Activated B cell treated with CpG ODN at 0.5 μM for 24 hours (primary cell): ENCODE data around the gene JMJD7. TPM values are rescaled to one million over a fixed set of nuclear protein-coding genes. Genes with fewer than 3 reads are reported as not detected.

Experiments
- ATAC-seq: fragments of 200-7000 bp; cut with Tn5 transposase; one replicate; pipeline ENCODE4 v1.10.0; 2021; ENCODE audit warnings: low read depth, mild to moderate bottlenecking, moderate library complexity
- CTCF ChIA-PET: fragments of 350-600 bp; sonication (Branson Sonifier 250); formaldehyde crosslinking; loops from one replicate; lab custom pipeline; 2021; ENCODE audit warnings: antibody characterized with exemption; lab: Charles Lee
- POLR2A ChIA-PET: fragments of 350-600 bp; sonication (Branson Sonifier 250); formaldehyde crosslinking; loops from one replicate; lab custom pipeline; 2021; ENCODE audit warnings: antibody characterized with exemption; lab: Charles Lee
- DNase-seq: peaks from one replicate; pipeline ENCODE4 v3.0.0; 2022
- H3K27ac Mint-ChIP-seq: one replicate; pipeline ENCODE4 v1.8.0; 2020; ENCODE audit warnings: mixed read lengths
- H3K27me3 Mint-ChIP-seq: one replicate; pipeline ENCODE4 v1.8.0; 2021; ENCODE audit warnings: mixed read lengths
- H3K36me3 Mint-ChIP-seq: one replicate; pipeline ENCODE4 v1.8.0; 2021; ENCODE audit warnings: low read depth, mixed read lengths
- H3K4me1 Mint-ChIP-seq: one replicate; pipeline ENCODE4 v1.8.0; 2021; ENCODE audit warnings: mixed read lengths
- H3K4me3 Mint-ChIP-seq: one replicate; pipeline ENCODE4 v1.8.0; 2020; ENCODE audit warnings: mild to moderate bottlenecking, mixed read lengths
- H3K9me3 Mint-ChIP-seq: one replicate; pipeline ENCODE4 v1.8.0; 2020; ENCODE audit warnings: mixed read lengths
- intact Hi-C: fragments of 100-400 bp; cut with micrococcal nuclease; formaldehyde crosslinking; loops from one replicate; pipeline ENCODE4 v1.15.1; 2024
- total RNA-seq: library from RNA; stranded (reverse); gene quantifications from 2 replicates; pipeline ENCODE4 v1.2.3, GENCODE V29; 2022
- TF ChIP-seq, protein P1 (sequence below): fragments of 200-600 bp; IDR thresholded peaks from one replicate; pipeline ENCODE4 v1.8.0; 2022; ENCODE audit warnings: antibody characterized with exemption, mild to moderate bottlenecking

JMJD7 gene
- total RNA-seq, 1 donor from 2014 or later, result 16.5 TPM

DNA sequence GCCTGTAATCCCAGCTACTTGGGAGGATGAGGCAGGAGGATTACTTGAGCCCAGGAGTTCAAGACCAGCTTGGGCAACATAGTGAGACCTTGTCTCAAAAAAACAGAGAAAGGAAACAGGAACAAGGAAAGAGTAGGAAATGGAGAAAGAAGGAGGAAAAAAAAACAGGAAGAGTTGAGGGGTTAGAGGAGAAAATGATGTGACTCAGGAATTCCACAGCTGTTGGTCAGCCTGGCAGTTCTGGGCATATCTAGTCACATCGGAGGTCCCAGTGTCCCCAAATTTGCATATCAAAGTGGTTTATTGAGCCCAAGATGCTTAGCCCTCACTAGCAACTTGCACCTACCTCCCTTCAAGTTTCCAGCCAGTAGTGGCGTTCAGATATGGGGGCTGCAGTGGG, 18.8 kb upstream of the JMJD7 start:
- Mint-ChIP-seq H3K36me3 (peaks cover 17% of the 10 kb centered on the region), H3K27me3 (no peaks in the 10 kb centered on the region), H3K9me3 (no peaks in the 10 kb centered on the region), H3K27ac (no peak overlapping the region), H3K4me1 (peaks cover 11% of the 10 kb centered on the region), H3K4me3 (no peak overlapping the region)
- POLR2A ChIA-PET, result interaction anchor here (0.9 to 4.3 kb wide), 2 partner anchors 26 to 35 kb away, joined by 3 to 49 read pairs; partner anchors contain the start of gene MAPKBP1
- DNase-seq, result no peak
- TF ChIP-seq, protein P1, sequence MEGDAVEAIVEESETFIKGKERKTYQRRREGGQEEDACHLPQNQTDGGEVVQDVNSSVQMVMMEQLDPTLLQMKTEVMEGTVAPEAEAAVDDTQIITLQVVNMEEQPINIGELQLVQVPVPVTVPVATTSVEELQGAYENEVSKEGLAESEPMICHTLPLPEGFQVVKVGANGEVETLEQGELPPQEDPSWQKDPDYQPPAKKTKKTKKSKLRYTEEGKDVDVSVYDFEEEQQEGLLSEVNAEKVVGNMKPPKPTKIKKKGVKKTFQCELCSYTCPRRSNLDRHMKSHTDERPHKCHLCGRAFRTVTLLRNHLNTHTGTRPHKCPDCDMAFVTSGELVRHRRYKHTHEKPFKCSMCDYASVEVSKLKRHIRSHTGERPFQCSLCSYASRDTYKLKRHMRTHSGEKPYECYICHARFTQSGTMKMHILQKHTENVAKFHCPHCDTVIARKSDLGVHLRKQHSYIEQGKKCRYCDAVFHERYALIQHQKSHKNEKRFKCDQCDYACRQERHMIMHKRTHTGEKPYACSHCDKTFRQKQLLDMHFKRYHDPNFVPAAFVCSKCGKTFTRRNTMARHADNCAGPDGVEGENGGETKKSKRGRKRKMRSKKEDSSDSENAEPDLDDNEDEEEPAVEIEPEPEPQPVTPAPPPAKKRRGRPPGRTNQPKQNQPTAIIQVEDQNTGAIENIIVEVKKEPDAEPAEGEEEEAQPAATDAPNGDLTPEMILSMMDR, result no peak
- intact Hi-C loops, result no loop called here
- no peak for ATAC-seq
- CTCF ChIA-PET, result interaction anchor here (3.3 to 6.4 kb wide), 4 partner anchors 34 to 205 kb away, joined by 30 to 309 read pairs (median 39); partner anchors contain the start of gene MAPKBP1

DNA sequence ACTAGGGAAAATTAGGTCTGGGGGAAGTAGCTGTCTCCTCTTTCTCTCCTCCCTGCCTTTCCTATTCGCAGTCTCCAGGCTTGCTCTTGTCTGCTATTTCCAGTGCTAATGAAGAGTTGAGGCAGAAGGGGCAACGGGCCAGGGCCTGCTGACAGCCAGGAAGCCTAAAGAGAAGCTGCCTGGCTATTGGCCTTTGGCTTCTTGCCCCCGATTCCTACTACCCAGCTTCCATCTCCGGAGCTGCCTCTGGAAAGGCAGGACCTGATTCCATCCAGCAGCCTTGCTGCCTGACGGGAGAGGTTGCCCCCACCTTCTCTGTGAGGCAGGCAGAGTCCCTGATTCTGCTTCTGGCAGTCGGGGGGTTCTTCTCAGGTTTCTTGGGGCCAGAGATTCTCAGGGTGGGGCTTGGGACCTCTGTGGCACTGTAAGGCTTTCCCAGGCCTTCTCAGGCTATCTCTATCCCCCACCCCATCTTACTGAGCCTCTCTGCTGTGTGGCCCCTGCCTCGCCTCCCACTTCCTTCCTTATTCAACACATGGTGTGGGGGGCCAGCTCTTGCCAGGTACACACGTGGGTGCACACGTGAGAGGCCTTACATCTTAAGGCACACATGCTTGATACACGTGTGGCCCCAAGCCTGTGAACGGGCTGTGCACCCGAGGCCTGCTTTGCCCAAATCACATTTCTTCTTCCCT, 18.2 kb upstream of the JMJD7 start:
- TF ChIP-seq, protein P1, result no peak
- CTCF ChIA-PET, result interaction anchor here (0.6 to 6.4 kb wide), 11 partner anchors 10 to 344 kb away, joined by 3 to 309 read pairs (median 8); partner anchors contain the start of gene MAPKBP1
- ATAC-seq (no peak), DNase-seq (no peak)
- Mint-ChIP-seq H3K27ac (no peak overlapping the region), H3K9me3 (no peaks in the 10 kb centered on the region), H3K4me1 (peaks cover 11% of the 10 kb centered on the region), H3K4me3 (no peak overlapping the region), H3K36me3 (peaks cover 16% of the 10 kb centered on the region), H3K27me3 (no peaks in the 10 kb centered on the region)
- intact Hi-C loops, result loop anchor here (2.0 kb wide), 1 partner anchor 21 kb away; no protein-coding TSS in a partner anchor
- POLR2A ChIA-PET, result interaction anchor here (0.9 to 4.3 kb wide), 2 partner anchors 27 to 36 kb away, joined by 3 to 49 read pairs; partner anchors contain the start of gene MAPKBP1

DNA sequence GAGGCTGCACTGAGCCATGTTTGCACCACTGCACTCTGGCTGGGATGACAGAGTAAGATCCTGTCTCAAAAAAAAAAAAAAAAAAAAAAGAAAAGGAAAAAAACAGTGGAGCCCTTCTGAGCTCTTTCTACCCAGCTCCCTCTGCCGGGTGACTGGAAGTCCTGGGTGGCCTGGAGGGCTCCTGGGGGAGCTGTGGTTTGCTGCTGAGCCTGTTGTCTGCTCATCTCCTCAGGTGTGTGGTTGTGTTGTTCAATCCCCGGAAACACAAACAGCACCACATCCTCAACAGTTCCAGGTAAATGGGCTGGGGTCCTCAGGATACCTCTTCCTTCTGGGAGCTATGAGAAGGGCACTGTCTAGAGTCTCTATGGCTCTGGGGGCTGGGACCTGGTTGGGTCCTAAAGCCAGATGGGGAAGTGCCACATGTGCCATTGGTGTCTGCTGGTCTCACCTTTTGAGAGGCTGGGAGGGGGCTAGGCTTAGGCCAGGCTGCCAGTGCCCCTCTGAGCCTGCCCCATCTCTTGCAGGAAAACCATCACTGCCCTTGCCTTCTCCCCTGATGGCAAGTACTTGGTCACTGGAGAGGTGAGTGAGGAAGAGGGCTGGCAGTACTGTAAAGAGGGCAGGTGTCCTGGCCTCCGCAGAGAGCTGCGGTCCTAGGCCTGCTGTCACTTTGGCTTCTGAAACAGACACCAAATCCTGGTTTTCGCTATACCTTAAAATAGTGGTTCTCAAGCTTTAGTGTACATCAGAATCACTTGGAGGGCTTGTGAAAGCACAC, 17.1 kb upstream of the JMJD7 start:
- H3K9me3 Mint-ChIP-seq, result no peaks in the 10 kb centered on the region
- ChIA-PET POLR2A (interaction anchor here (0.5 to 4.3 kb wide), 4 partner anchors 8 to 271 kb away, joined by 3 to 49 read pairs (median 4); partner anchors contain the start of gene MAPKBP1), CTCF (interaction anchor here (0.7 to 6.4 kb wide), 19 partner anchors 8 to 345 kb away, joined by 3 to 309 read pairs (median 5); partner anchors contain the start of gene MAPKBP1)
- H3K27ac Mint-ChIP-seq, result no peak overlapping the region
- intact Hi-C loops, result loop anchor here (1.0 to 2.0 kb wide), 7 partner anchors 22 to 907 kb away; no protein-coding TSS in a partner anchor
- no peaks in the 10 kb centered on the region for H3K27me3 Mint-ChIP-seq
- peaks cover 26% of the 10 kb centered on the region for H3K36me3 Mint-ChIP-seq
- ATAC-seq, result no peak
- H3K4me3 Mint-ChIP-seq, result no peak overlapping the region
- DNase-seq, result no peak
- TF ChIP-seq, protein P1, result no peak
- peaks cover 11% of the 10 kb centered on the region for H3K4me1 Mint-ChIP-seq

DNA sequence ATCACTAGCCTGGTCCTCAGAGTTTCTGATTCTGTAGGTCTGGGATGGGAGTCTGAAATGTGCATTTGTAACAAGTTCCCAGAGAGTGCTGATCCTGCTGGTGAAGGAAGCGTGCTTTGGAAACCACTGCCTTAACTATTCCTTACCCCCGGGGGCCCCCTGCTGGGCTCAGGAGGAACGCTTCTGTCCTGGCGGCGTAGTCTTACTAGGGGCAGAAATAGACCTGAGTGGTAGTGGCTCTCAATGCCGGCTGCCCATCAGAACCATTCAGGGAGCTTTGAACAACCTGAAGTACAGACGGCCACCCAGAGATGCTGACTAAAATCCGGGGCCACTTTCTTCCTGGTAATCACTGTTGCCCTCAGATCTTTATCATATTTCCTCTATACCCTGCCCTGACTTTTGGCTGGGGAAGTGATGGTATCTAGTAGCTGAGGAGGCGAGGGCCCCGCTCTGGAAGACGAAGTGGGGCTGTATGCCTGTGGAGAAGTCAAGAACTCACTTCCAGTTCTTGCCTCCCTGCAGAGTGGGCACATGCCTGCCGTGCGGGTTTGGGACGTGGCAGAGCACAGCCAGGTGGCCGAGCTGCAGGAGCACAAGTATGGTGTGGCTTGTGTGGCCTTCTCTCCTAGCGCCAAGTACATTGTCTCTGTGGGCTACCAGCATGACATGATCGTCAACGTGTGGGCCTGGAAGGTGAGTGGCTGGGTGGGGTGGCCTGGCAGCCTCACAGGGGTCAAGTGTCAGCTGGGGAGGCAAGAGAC, 16.3 kb upstream of the JMJD7 start:
- intact Hi-C loops, result loop anchor here (1.0 to 2.0 kb wide), 7 partner anchors 23 to 907 kb away; no protein-coding TSS in a partner anchor
- CTCF ChIA-PET, result interaction anchor here (0.7 to 6.4 kb wide), 18 partner anchors 9 to 346 kb away, joined by 3 to 309 read pairs (median 6); partner anchors contain the start of gene MAPKBP1
- H3K36me3 Mint-ChIP-seq, result peaks cover 32% of the 10 kb centered on the region
- no peaks in the 10 kb centered on the region for H3K9me3 Mint-ChIP-seq
- ATAC-seq (peak; percentile 97), DNase-seq (peak; percentile 67)
- no peak overlapping the region for H3K4me3 Mint-ChIP-seq
- no peak overlapping the region for H3K27ac Mint-ChIP-seq
- POLR2A ChIA-PET, result interaction anchor here (0.7 to 4.3 kb wide), 2 partner anchors 8 to 38 kb away, joined by 3 to 49 read pairs; partner anchors contain the start of gene MAPKBP1
- peaks cover 11% of the 10 kb centered on the region for H3K4me1 Mint-ChIP-seq
- H3K27me3 Mint-ChIP-seq, result no peaks in the 10 kb centered on the region
- TF ChIP-seq, protein P1, result peak; percentile 85
